ENCODE data around the gene ANO9. TPM values are rescaled to one million over a fixed set of nuclear protein-coding genes. Genes with fewer than 3 reads are reported as not detected.

ANO9 gene
- total and polyA plus RNA-seq, 2 experiments from 2014 or later = not detected

DNA sequence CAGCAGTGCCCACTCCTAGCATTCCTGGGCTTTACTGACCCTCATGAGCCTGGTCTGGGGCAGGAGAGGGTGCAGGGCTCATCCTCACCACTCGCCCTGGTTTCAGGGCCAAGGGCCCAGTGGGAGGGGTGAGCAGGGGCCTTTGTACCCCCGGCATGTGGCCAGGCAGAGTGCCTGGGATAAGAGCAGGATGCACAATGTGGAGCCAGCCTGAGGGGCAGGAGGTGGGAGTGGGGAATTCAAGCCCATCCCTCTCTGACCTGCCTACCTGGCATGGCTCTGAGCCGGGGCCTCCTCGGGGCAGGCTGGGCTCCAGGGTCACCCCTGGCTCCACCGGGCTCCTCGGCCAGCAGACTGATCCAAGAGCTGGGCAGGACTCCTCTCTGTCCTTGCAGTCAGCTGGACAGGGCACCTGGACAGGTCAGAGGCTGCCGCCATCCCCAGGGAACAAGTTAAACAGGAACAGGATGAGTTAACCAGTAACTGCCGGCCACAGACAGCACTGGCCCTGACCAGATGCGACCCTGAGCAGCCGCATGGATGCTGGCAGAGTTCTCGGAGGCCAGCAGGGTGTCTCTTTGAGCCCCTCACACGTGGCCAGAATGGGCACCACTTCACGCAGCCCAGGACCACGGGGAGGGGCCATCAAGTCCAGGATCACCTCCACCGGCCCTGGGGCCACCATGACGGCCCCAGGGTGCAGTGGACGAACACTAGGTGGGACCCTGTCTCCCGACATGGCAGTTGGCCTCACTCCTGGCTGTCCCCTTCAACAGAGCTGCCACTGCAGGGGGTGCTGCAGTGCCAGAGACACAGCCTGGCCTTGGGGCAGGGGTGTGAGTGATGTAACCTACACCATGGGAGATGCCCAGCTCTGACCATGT lies 32.0 kb downstream of the ANO9 start:
- Histone ChIP-seq H3F3A (ENCODE audit: insufficient read depth) (no peaks in the 10 kb centered on the region), H3K27me3 (replicated peaks; ENCODE audit: insufficient read depth) (no peaks in the 10 kb centered on the region), H3K9me2 (ENCODE audit: insufficient read depth) (no peaks in the 10 kb centered on the region), H3K36me3 (ENCODE audit: low read depth) (no peaks in the 10 kb centered on the region), H3K9me3 (ENCODE audit: low read depth) (no peaks in the 10 kb centered on the region), H4K20me1 (ENCODE audit: insufficient read depth) (no peaks in the 10 kb centered on the region), H3K4me1 (ENCODE audit: insufficient read depth) (no peaks in the 10 kb centered on the region), H3K79me2 (ENCODE audit: insufficient read depth) (no peaks in the 10 kb centered on the region), H3K4me3 (no peak overlapping the region), H3K9ac (no peak overlapping the region), H2AFZ (no peak overlapping the region), H3K27ac (no peak overlapping the region), H3K4me2 (ENCODE audit: unreplicated experiment) (no peak overlapping the region)
- in situ Hi-C loops (cut with MboI) = no loop called here
- 61 to 62% methylated on average over 16 to 18 of the region's 18 CpGs for WGBS, 2 experiments (ENCODE audit: low coverage in 1 of 2, low lambda C conversion rate in 2 of 2, missing lambda C conversion rate in 2 of 2)
- no peak for TF ChIP-seq EZH2phosphoT487 (IDR thresholded peaks at IDR 0.05; ENCODE audit: insufficient read depth, low read depth)
- TF ChIP-seq EZH2 (IDR thresholded peaks at IDR 0.05; ENCODE audit: insufficient read depth, poor library complexity, severe bottlenecking) = no peak
- DNase-seq = no peak

DNA sequence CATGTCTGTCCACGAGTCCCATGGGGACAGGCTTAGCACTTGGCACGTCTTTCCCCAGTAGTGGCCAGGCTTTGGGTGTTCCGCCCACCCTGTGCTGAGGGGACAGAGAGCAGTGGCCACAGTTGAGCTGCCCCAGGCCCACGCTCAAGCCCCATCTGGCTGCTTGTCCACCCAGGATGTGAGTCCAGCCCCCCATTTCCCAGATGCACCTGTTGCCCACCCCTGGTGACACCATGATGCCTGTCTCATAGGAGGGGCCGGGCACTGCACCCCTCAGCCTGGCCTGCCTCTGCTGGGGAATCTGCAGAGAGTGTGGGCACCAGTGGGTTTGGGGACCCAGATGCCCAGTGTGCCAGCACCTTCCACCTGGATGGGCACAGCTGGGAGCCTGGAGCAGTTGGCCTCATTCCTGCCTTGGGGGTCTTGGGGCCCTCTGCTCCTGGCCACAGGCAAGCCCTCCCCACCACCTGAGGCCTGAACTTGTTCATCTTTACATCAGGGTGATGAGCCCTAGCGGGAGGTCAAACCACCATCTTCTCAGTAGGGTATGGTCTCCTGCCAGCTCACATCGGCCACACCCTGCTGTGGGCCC lies 32.7 kb downstream of the ANO9 start:
- WGBS, 2 experiments (ENCODE audit: low coverage in 1 of 2, low lambda C conversion rate in 2 of 2, missing lambda C conversion rate in 2 of 2) = 81 to 84% methylated on average over 7 of the region's 7 CpGs
- H3F3A ChIP-seq (ENCODE audit: insufficient read depth) = no peaks in the 10 kb centered on the region
- no peak overlapping the region for H2AFZ ChIP-seq
- H4K20me1 ChIP-seq (ENCODE audit: insufficient read depth) = no peaks in the 10 kb centered on the region
- DNase-seq = no peak
- H3K36me3 ChIP-seq (ENCODE audit: low read depth) = no peaks in the 10 kb centered on the region
- H3K27me3 ChIP-seq (replicated peaks; ENCODE audit: insufficient read depth) = no peaks in the 10 kb centered on the region
- no peak overlapping the region for H3K4me2 ChIP-seq (ENCODE audit: unreplicated experiment)
- in situ Hi-C loops (cut with MboI) = no loop called here
- H3K4me1 ChIP-seq (ENCODE audit: insufficient read depth) = no peaks in the 10 kb centered on the region
- TF ChIP-seq EZH2phosphoT487 (IDR thresholded peaks at IDR 0.05; ENCODE audit: insufficient read depth, low read depth) (no peak), EZH2 (IDR thresholded peaks at IDR 0.05; ENCODE audit: insufficient read depth, poor library complexity, severe bottlenecking) (no peak)
- no peaks in the 10 kb centered on the region for H3K9me2 ChIP-seq (ENCODE audit: insufficient read depth)
- no peaks in the 10 kb centered on the region for H3K79me2 ChIP-seq (ENCODE audit: insufficient read depth)
- H3K27ac ChIP-seq = no peak overlapping the region
- no peak overlapping the region for H3K4me3 ChIP-seq
- H3K9ac ChIP-seq = no peak overlapping the region
- no peaks in the 10 kb centered on the region for H3K9me3 ChIP-seq (ENCODE audit: low read depth)

DNA sequence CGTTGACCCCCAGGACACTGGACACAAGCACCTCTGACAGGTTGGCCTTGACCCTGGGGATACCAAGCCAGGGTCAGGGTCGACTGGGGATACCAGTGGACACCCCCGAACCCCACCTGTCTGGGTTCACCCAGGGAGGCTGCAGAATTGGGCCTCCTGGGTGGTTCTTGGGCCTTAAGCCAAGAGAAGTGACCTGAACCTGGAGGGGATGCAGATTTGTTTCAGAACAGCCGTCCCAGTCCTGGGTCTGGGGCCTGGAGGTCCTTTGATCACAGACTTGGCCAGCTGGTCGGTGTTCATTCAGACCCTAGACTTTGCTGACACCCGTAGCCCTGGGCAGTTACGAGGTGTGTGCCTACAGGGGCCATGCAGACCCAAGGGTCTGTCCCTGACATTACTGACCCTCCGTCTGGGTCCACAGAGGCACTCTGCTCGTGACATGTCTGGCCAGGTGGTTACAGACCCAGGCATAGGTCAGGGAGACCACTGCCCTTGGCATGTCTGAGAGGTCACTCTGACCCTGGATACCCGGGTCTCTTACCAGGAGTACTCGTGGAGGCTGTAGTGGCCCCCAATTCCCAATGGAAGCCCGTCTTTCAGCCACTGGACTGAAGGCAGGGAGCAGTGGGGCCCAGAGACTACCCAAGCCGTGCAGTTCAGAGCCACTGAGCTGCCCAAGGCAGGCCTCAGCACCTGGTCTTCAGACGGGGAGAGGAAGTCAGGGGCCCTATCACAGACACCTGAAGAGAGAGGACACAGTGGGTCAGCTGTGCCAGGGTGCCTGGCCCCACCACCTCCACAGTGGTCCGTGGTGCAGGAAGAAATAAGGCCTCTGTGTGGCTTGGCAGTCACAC lies 33.4 kb downstream of the ANO9 start:
- Histone ChIP-seq H3K9me2 (ENCODE audit: insufficient read depth) (no peaks in the 10 kb centered on the region), H4K20me1 (ENCODE audit: insufficient read depth) (no peaks in the 10 kb centered on the region), H3K27me3 (replicated peaks; ENCODE audit: insufficient read depth) (no peaks in the 10 kb centered on the region), H3K4me1 (ENCODE audit: insufficient read depth) (no peaks in the 10 kb centered on the region), H3K27ac (no peak overlapping the region), H3K4me2 (ENCODE audit: unreplicated experiment) (no peak overlapping the region), H3K79me2 (ENCODE audit: insufficient read depth) (no peaks in the 10 kb centered on the region), H2AFZ (no peak overlapping the region), H3K9ac (no peak overlapping the region), H3K4me3 (no peak overlapping the region), H3K36me3 (ENCODE audit: low read depth) (no peaks in the 10 kb centered on the region), H3F3A (ENCODE audit: insufficient read depth) (no peaks in the 10 kb centered on the region), H3K9me3 (ENCODE audit: low read depth) (no peaks in the 10 kb centered on the region)
- in situ Hi-C loops (cut with MboI) = no loop called here
- TF ChIP-seq EZH2 (IDR thresholded peaks at IDR 0.05; ENCODE audit: insufficient read depth, poor library complexity, severe bottlenecking) = no peak
- no peak for TF ChIP-seq EZH2phosphoT487 (IDR thresholded peaks at IDR 0.05; ENCODE audit: insufficient read depth, low read depth)
- DNase-seq = no peak
- 80 to 81% methylated on average over 15 of the region's 15 CpGs for WGBS, 2 experiments (ENCODE audit: low coverage in 1 of 2, low lambda C conversion rate in 2 of 2, missing lambda C conversion rate in 2 of 2)

DNA sequence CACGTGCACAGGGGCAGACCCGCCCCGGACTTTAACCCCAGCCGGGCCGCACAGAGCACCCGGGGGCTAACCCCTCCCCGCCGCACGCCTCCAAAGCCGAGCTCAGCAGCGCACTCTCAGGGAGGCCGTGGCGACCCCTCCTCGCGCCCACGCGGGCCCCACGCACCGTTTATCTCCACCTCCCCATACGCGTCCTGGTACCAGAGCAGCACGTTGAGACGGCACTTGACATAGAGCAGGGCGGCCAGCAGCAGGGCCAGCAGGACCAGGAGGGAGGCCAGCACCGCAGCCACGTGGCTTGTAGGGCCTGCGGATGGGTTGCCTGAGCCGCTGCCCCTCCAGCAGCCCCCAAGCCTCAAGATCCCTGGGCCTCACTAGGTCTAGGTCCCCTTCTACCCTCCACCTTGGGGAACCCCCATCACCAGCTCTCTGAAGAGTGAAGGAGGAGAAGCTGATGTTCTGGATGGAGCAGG lies 34.1 kb downstream of the ANO9 start:
- no peak overlapping the region for H3K4me3 ChIP-seq
- no peaks in the 10 kb centered on the region for H3K79me2 ChIP-seq (ENCODE audit: insufficient read depth)
- in situ Hi-C loops (cut with MboI) = no loop called here
- no peak for TF ChIP-seq EZH2 (IDR thresholded peaks at IDR 0.05; ENCODE audit: insufficient read depth, poor library complexity, severe bottlenecking)
- no peak for TF ChIP-seq EZH2phosphoT487 (IDR thresholded peaks at IDR 0.05; ENCODE audit: insufficient read depth, low read depth)
- no peaks in the 10 kb centered on the region for H3K9me3 ChIP-seq (ENCODE audit: low read depth)
- H3K9me2 ChIP-seq (ENCODE audit: insufficient read depth) = no peaks in the 10 kb centered on the region
- no peaks in the 10 kb centered on the region for H3K27me3 ChIP-seq (replicated peaks; ENCODE audit: insufficient read depth)
- H3F3A ChIP-seq (ENCODE audit: insufficient read depth) = no peaks in the 10 kb centered on the region
- no peaks in the 10 kb centered on the region for H3K4me1 ChIP-seq (ENCODE audit: insufficient read depth)
- H3K4me2 ChIP-seq (ENCODE audit: unreplicated experiment) = no peak overlapping the region
- H3K27ac ChIP-seq = no peak overlapping the region
- H3K36me3 ChIP-seq (ENCODE audit: low read depth) = no peaks in the 10 kb centered on the region
- DNase-seq = no peak
- H2AFZ ChIP-seq = no peak overlapping the region
- no peak overlapping the region for H3K9ac ChIP-seq
- WGBS, 2 experiments (ENCODE audit: low coverage in 1 of 2, low lambda C conversion rate in 2 of 2, missing lambda C conversion rate in 2 of 2) = 67 to 68% methylated on average over 27 to 28 of the region's 28 CpGs
- no peaks in the 10 kb centered on the region for H4K20me1 ChIP-seq (ENCODE audit: insufficient read depth)
